ENCODE data around the gene CCNY. TPM values are rescaled to one million over a fixed set of nuclear protein-coding genes. Genes with fewer than 3 reads are reported as not detected.

The CCNY gene
- polyA plus RNA-seq, 2 donors, result 15.1 TPM

DNA sequence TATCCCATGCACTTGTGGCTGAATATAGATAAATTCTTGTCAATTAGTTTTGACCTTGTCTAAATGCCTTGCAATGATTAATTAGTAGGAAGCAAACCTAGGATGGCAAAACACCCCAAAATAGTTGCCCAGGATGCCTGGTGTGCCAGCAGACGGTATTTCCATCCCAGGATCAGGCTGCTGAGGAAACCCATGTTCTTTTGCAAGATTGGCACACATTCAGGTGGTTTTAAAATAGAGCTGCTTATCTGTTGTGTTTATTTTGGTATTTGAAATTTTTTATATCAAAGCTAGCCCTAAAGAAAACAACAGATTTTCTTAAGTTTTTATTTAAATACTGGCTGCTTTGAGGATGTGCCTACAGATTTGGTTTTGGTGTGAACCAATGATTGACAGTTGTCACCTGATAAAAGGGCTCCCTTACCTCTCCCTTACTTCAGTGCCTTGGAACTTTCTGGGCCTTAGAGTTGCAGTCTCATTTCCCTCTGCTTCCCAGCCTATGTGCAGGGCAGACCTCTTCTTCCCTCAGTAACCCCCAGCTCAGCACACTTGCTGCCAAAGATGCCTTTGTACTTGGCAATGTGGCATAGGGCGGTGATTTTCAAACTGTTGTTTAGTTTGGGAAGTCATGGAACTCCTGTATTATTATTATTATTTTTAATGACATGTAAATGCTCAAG is 54.0 kb downstream of the CCNY start:
- Histone ChIP-seq H3K4me3 (ENCODE audit: low read depth in 1 of 2, low read length in 2 of 2) (no peak overlapping the region), H3K9me3 (ENCODE audit: control insufficient read depth in 2 of 2, insufficient read depth in 1 of 2, low read depth in 1 of 2, low read length in 1 of 2) (peaks cover 0 to 7% of the 10 kb centered on the region in 2 donors), H3K36me3 (ENCODE audit: control insufficient read depth in 2 of 2, insufficient read depth in 2 of 2, low read length in 1 of 2) (no peaks in the 10 kb centered on the region), H3K4me1 (ENCODE audit: control insufficient read depth in 2 of 2, insufficient read depth in 2 of 2, low read length in 1 of 2) (peaks cover 0 to 5% of the 10 kb centered on the region in 2 donors), H3K27me3 (ENCODE audit: control insufficient read depth in 1 of 2, insufficient read depth in 2 of 2, low read length in 2 of 2) (no peaks in the 10 kb centered on the region), H3K27ac (ENCODE audit: low read depth in 2 of 2, low read length in 1 of 2) (no peak overlapping the region)
- 78 to 83% methylated on average over 2 of the region's 2 CpGs for WGBS, 2 donors

DNA sequence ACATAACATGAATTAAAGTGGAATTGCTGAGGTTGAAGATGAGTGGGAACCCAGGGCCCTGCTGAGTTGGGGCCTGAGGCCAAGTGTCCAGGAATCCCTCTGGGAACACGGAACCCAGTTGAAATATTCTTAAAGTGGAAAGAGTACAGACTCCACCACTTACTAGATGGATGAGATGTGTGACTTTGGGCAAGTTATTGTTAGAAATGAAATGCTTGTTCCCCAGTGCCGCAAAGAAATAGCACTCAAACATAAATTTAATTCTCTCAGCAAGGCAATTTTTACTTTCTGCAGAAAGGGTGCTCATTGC is 54.5 kb downstream of the CCNY start:
- no peak overlapping the region for H3K27ac ChIP-seq (ENCODE audit: low read depth in 2 of 2, low read length in 1 of 2)
- H3K9me3 ChIP-seq (ENCODE audit: control insufficient read depth in 2 of 2, insufficient read depth in 1 of 2, low read depth in 1 of 2, low read length in 1 of 2), result peaks cover 0 to 7% of the 10 kb centered on the region in 2 donors
- H3K4me3 ChIP-seq (ENCODE audit: low read depth in 1 of 2, low read length in 2 of 2), result no peak overlapping the region
- H3K4me1 ChIP-seq (ENCODE audit: control insufficient read depth in 2 of 2, insufficient read depth in 2 of 2, low read length in 1 of 2), result peaks cover 0 to 5% of the 10 kb centered on the region in 2 donors
- H3K27me3 ChIP-seq (ENCODE audit: control insufficient read depth in 1 of 2, insufficient read depth in 2 of 2, low read length in 2 of 2), result no peaks in the 10 kb centered on the region
- no peaks in the 10 kb centered on the region for H3K36me3 ChIP-seq (ENCODE audit: control insufficient read depth in 2 of 2, insufficient read depth in 2 of 2, low read length in 1 of 2)
- 96 to 97% methylated on average over 2 of the region's 2 CpGs for WGBS, 2 donors

DNA sequence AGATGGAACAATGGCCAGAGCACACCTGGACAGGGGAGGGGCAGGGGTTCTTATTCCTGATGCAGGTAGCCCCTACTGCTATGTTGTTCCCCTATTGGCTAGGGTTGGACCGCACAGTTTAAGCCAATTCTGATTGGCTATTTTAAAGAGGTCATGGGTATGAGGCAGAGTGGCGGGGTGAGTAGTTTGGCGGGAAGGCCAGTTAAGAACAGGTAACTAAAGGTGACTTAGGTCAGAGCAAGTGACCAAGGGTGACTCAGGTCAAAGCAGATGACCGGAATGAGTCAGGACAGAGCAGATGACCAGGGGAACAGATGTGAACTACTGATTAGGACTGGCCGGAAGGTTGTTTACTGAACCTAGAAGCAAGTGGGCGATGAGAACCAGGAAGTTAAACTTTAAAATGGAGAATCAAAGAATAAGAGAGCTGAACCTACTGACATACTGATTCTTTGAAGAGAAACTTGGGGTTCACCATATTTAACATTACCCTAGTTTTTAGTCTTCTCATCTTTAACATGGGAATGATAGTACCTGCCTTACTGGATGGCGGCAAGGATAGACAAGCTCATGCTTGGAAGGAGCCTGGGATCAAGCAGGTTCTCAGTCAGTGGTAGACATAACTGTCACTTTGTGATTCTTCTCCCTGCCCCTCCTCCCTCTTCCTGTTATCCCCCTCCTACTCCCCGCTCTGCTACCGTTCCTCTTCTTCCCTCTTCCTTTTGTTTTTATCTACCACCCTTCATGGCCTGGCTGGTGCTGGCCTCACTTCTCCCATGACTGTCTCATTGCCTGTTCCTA is 55.0 kb downstream of the CCNY start:
- H3K27me3 ChIP-seq (ENCODE audit: control insufficient read depth in 1 of 2, insufficient read depth in 2 of 2, low read length in 2 of 2), result no peaks in the 10 kb centered on the region
- H3K4me3 ChIP-seq (ENCODE audit: low read depth in 1 of 2, low read length in 2 of 2), result no peak overlapping the region
- no peaks in the 10 kb centered on the region for H3K36me3 ChIP-seq (ENCODE audit: control insufficient read depth in 2 of 2, insufficient read depth in 2 of 2, low read length in 1 of 2)
- peaks cover 0 to 7% of the 10 kb centered on the region in 2 donors for H3K9me3 ChIP-seq (ENCODE audit: control insufficient read depth in 2 of 2, insufficient read depth in 1 of 2, low read depth in 1 of 2, low read length in 1 of 2)
- no peak overlapping the region for H3K27ac ChIP-seq (ENCODE audit: low read depth in 2 of 2, low read length in 1 of 2)
- peaks cover 0 to 5% of the 10 kb centered on the region in 2 donors for H3K4me1 ChIP-seq (ENCODE audit: control insufficient read depth in 2 of 2, insufficient read depth in 2 of 2, low read length in 1 of 2)
- WGBS, 2 donors, result 92 to 94% methylated on average over 9 of the region's 9 CpGs

DNA sequence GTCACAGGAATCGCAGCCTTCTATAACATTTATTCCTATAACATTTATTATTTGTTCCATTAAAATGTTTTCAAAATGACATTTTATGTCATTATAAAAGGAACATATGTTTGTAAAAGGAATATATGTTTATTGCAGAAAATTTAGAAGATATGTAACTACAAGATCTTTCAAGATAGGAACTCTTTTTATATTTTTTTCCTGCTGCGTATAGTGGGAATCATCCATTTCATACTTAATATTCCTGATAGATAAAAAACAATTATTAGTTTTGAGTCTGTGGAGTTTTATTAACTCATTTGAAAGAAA is 55.6 kb downstream of the CCNY start:
- 98 to 99% methylated on average over 2 of the region's 2 CpGs for WGBS, 2 donors
- Histone ChIP-seq H3K4me1 (ENCODE audit: control insufficient read depth in 2 of 2, insufficient read depth in 2 of 2, low read length in 1 of 2) (peaks cover 0 to 7% of the 10 kb centered on the region in 2 donors), H3K36me3 (ENCODE audit: control insufficient read depth in 2 of 2, insufficient read depth in 2 of 2, low read length in 1 of 2) (no peaks in the 10 kb centered on the region), H3K27me3 (ENCODE audit: control insufficient read depth in 1 of 2, insufficient read depth in 2 of 2, low read length in 2 of 2) (no peaks in the 10 kb centered on the region), H3K9me3 (ENCODE audit: control insufficient read depth in 2 of 2, insufficient read depth in 1 of 2, low read depth in 1 of 2, low read length in 1 of 2) (peaks cover 0 to 7% of the 10 kb centered on the region in 2 donors), H3K4me3 (ENCODE audit: low read depth in 1 of 2, low read length in 2 of 2) (no peak overlapping the region), H3K27ac (ENCODE audit: low read depth in 2 of 2, low read length in 1 of 2) (no peak overlapping the region)

DNA sequence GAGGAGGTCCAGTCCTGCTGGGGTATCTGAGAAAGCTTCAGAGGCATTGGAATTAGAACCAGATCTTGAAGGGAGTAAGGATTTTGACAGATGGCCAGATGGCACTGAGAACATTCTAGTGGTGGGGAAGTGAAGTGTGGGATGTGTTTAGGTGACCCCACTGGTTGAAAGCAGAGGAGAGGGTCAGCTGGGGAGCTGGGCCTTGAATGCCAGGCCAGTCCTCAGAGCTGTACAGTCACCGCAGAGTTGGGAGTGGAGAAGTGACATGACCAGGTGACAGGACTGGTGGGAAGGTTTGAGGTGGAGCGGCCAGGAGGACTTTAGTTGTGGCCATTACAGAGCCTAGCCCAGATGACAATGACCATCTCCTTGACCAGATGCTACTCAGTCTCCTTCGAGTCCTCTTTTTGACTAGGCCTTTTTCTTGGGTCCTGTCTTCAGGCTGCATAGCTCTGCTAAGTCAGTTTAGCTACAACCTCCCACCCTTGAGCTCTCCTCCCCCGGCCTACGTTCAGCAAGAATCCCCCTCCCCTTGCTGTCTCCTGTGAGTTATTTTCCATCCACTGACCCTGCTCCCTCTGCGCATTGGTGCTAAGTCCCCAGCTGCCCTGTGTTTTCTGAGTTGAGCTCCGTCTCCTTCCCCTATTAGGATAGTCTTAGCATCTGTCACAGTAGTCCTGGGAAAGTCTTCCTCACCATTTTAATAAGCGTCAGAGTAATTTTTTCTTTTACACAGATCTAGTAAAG is 56.3 kb downstream of the CCNY start:
- H3K36me3 ChIP-seq (ENCODE audit: control insufficient read depth in 2 of 2, insufficient read depth in 2 of 2, low read length in 1 of 2), result no peaks in the 10 kb centered on the region
- H3K4me1 ChIP-seq (ENCODE audit: control insufficient read depth in 2 of 2, insufficient read depth in 2 of 2, low read length in 1 of 2), result peaks cover 0 to 4% of the 10 kb centered on the region in 2 donors
- H3K4me3 ChIP-seq (ENCODE audit: low read depth in 1 of 2, low read length in 2 of 2), result no peak overlapping the region
- H3K27ac ChIP-seq (ENCODE audit: low read depth in 2 of 2, low read length in 1 of 2), result no peak overlapping the region
- H3K27me3 ChIP-seq (ENCODE audit: control insufficient read depth in 1 of 2, insufficient read depth in 2 of 2, low read length in 2 of 2), result no peaks in the 10 kb centered on the region
- H3K9me3 ChIP-seq (ENCODE audit: control insufficient read depth in 2 of 2, insufficient read depth in 1 of 2, low read depth in 1 of 2, low read length in 1 of 2), result peaks cover 0 to 7% of the 10 kb centered on the region in 2 donors
- 91 to 93% methylated on average over 8 of the region's 8 CpGs for WGBS, 2 donors

DNA sequence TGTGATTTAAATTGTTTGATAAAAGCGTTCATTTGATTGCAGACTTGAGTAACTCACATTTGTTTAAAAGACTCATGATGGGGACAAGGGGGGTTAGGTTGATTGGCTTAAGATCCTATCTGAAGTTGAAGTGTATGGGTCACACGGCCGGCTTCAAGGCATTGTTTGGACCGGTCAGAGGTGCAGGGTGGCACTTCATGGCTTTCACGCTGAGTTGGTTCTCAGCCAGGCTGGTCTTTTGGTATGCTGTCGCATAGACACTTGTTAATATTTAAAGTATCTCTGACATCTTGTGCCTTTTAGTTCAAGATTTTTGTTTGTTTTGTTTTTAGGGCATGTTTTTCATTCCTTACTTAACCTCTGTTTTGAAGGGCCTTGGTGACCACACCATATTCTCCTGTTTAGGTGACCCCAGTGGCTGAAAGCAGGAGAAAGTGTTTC is 58.1 kb downstream of the CCNY start:
- H3K4me3 ChIP-seq (ENCODE audit: low read depth in 1 of 2, low read length in 2 of 2), result no peak overlapping the region
- no peak overlapping the region for H3K27ac ChIP-seq (ENCODE audit: low read depth in 2 of 2, low read length in 1 of 2)
- H3K27me3 ChIP-seq (ENCODE audit: control insufficient read depth in 1 of 2, insufficient read depth in 2 of 2, low read length in 2 of 2), result no peaks in the 10 kb centered on the region
- 69 to 79% methylated on average over 6 of the region's 6 CpGs for WGBS, 2 donors
- peaks cover 2% of the 10 kb centered on the region in 2 donors for H3K4me1 ChIP-seq (ENCODE audit: control insufficient read depth in 2 of 2, insufficient read depth in 2 of 2, low read length in 1 of 2)
- H3K36me3 ChIP-seq (ENCODE audit: control insufficient read depth in 2 of 2, insufficient read depth in 2 of 2, low read length in 1 of 2), result no peaks in the 10 kb centered on the region
- peaks cover 0 to 5% of the 10 kb centered on the region in 2 donors for H3K9me3 ChIP-seq (ENCODE audit: control insufficient read depth in 2 of 2, insufficient read depth in 1 of 2, low read depth in 1 of 2, low read length in 1 of 2)

DNA sequence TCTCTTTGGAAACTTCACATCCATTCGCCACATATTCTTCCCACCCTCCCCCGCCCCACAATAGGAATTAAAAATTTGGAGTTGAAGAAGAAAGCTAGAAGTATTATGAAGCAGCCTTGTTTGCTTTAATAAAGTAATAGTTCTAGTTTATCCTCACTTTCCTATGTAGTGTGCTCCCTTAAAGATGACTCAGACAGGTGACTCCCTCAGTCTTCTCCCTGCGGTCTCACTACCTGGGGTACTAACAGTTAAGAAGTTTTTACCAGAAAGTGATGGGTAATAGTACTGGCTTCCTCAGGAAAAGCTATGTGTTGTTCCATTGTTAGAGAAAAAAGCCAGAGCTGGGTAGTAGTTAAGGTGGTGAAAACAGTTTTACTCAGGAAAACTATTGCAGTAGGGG is 58.6 kb downstream of the CCNY start:
- H3K27ac ChIP-seq (ENCODE audit: low read depth in 2 of 2, low read length in 1 of 2), result no peak overlapping the region
- H3K4me1 ChIP-seq (ENCODE audit: control insufficient read depth in 2 of 2, insufficient read depth in 2 of 2, low read length in 1 of 2), result peaks cover 2% of the 10 kb centered on the region in 2 donors
- WGBS, 2 donors, result 94 to 98% methylated on average over 3 of the region's 3 CpGs

DNA sequence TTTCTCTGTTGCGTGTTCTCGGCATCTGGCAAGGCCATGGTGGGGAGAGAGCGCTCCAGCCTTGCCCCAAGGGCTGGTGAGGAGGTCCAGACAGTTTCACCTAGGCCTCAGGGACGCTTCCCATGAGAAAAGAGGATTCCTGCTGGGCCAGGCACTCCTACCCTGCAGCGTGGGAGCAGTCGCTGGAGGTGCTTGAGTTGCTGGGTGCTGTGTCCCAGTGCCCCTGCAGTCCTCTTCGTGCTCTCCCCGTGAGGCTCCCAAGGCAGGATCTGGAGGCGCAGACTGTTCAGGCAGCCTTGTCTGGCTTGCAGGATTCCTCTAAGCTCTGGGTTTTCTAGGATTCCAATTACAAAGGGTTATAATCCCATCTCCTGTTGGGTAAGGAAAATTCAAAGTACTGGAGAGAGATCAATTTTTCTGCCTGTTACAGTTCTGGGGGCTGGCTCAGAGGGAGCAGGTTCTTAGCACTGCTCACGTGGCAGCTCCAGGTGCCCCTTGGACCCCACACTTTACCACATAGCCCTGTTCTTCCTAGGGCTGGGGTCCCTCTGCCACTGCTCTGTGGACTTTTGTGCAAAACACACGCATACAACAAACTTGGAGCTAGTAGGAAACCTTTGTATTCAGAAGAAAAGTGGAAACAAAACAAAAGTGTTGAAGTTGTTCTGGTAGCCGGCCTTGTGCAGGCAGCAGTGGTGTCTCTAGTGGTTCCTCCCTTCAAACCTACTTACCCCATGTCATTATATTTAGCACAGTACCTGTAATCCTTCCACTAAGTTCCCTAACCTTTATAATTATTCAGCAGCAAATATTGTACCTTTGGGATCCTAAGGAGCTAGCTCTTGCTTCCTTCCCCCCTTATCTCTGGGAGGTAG is 60.5 kb downstream of the CCNY start:
- H3K36me3 ChIP-seq (ENCODE audit: control insufficient read depth in 2 of 2, insufficient read depth in 2 of 2, low read length in 1 of 2), result no peaks in the 10 kb centered on the region
- peaks cover 2% of the 10 kb centered on the region in 2 donors for H3K4me1 ChIP-seq (ENCODE audit: control insufficient read depth in 2 of 2, insufficient read depth in 2 of 2, low read length in 1 of 2)
- H3K27me3 ChIP-seq (ENCODE audit: control insufficient read depth in 1 of 2, insufficient read depth in 2 of 2, low read length in 2 of 2), result no peaks in the 10 kb centered on the region
- 83 to 94% methylated on average over 12 of the region's 12 CpGs for WGBS, 2 donors
- H3K27ac ChIP-seq (ENCODE audit: low read depth in 2 of 2, low read length in 1 of 2), result no peak overlapping the region
- no peaks in the 10 kb centered on the region for H3K9me3 ChIP-seq (ENCODE audit: control insufficient read depth in 2 of 2, insufficient read depth in 1 of 2, low read depth in 1 of 2, low read length in 1 of 2)
- no peak overlapping the region for H3K4me3 ChIP-seq (ENCODE audit: low read depth in 1 of 2, low read length in 2 of 2)

More for the DNA sequence above, 58.6 kb downstream of the CCNY start:
- peaks cover 0 to 5% of the 10 kb centered on the region in 2 donors for H3K9me3 ChIP-seq (ENCODE audit: control insufficient read depth in 2 of 2, insufficient read depth in 1 of 2, low read depth in 1 of 2, low read length in 1 of 2)
- no peaks in the 10 kb centered on the region for H3K27me3 ChIP-seq (ENCODE audit: control insufficient read depth in 1 of 2, insufficient read depth in 2 of 2, low read length in 2 of 2)
- H3K4me3 ChIP-seq (ENCODE audit: low read depth in 1 of 2, low read length in 2 of 2), result no peak overlapping the region
- H3K36me3 ChIP-seq (ENCODE audit: control insufficient read depth in 2 of 2, insufficient read depth in 2 of 2, low read length in 1 of 2), result no peaks in the 10 kb centered on the region

DNA sequence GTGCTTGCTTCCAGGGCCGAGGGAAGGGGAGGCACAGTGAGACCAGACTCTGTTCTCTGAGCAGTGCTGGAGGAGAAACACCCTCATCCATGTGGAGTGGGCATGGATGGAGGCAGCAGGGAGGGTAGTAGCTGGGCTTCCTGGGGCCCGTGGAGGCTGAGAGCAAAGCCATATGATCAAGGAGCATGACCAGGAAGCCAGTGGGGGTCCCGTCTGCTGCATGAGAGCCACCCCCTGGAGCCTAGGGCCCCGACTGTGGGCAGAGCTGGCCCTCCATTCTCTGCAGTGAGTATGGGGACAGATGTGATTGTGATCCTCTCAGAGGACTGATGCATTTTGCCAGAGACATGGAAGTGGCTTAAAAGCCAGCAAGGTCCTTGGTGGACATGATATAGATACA is 61.6 kb downstream of the CCNY start:
- no peak overlapping the region for H3K27ac ChIP-seq (ENCODE audit: low read depth in 2 of 2, low read length in 1 of 2)
- H3K4me1 ChIP-seq (ENCODE audit: control insufficient read depth in 2 of 2, insufficient read depth in 2 of 2, low read length in 1 of 2), result peaks cover 2% of the 10 kb centered on the region in 2 donors
- no peak overlapping the region for H3K4me3 ChIP-seq (ENCODE audit: low read depth in 1 of 2, low read length in 2 of 2)
- WGBS, 2 donors, result 85% methylated on average over 4 of the region's 4 CpGs
- no peaks in the 10 kb centered on the region for H3K27me3 ChIP-seq (ENCODE audit: control insufficient read depth in 1 of 2, insufficient read depth in 2 of 2, low read length in 2 of 2)
- no peaks in the 10 kb centered on the region for H3K36me3 ChIP-seq (ENCODE audit: control insufficient read depth in 2 of 2, insufficient read depth in 2 of 2, low read length in 1 of 2)
- no peaks in the 10 kb centered on the region for H3K9me3 ChIP-seq (ENCODE audit: control insufficient read depth in 2 of 2, insufficient read depth in 1 of 2, low read depth in 1 of 2, low read length in 1 of 2)
